Stimulated activated CD8-positive, alpha-beta memory T cell treated with anti-CD3 and anti-CD28 coated beads, Interleukin-7, amount 100 ng/mL, for 4 hours (primary cell): ENCODE data around the gene DLX4.

Experiments used
- DNase-seq, 2 donors: peaks; one replicate each; pipeline ENCODE4 v3.0.0-alpha.2; 2020; ENCODE audit warnings: low read depth in 2 of 2

DLX4 gene

DNA sequence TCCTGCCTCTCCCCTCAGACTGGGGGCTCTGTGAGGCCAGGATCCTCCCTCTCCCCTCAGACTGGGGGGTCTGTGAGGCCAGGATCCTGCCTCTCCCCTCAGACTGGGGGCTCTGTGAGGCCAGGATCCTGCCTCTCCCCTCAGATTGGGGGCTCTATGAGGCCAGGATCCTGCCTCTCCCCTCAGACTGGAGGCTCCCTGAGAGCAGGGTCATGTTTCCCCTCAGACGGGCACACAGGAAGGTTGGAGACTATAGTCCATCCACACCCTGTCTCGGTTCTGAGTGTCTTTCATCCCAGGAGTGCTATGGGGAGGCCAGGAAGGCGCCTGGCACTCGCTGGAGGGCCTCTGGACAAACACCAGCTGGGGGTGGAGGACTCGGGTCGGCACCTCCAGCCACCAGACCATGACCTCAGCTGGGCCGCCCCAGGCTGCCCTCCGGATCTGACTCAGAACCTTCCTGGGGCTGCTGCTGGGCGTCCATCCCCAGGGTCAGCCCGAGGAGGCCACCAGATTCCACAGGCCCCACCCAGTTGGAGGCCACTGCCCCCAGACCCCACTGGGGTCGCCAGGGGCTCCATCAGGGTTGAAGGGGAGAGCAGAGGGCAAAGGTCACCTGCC is 21.9 kb upstream of the DLX4 start:
- DNase-seq, result no peak

DNA sequence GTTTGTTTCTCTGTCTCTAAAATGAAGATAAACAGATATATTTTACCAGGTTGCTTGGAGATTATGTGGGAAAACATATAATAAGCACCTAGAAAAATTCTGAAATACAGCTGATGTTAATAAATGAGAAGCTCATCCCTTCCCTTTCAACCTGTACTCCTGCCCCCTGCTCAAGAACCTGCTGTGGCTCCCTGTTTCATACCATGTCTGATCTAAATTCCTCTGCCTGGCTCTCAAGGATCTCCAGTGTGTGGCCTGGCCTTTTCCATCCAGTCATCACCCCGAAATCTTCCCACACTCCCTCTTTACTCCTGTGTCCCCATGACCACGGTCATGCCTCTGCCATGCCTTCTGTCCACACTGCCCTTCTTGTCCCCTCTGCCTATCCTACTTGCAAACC is 19.4 kb upstream of the DLX4 start:
- no peak for DNase-seq

DNA sequence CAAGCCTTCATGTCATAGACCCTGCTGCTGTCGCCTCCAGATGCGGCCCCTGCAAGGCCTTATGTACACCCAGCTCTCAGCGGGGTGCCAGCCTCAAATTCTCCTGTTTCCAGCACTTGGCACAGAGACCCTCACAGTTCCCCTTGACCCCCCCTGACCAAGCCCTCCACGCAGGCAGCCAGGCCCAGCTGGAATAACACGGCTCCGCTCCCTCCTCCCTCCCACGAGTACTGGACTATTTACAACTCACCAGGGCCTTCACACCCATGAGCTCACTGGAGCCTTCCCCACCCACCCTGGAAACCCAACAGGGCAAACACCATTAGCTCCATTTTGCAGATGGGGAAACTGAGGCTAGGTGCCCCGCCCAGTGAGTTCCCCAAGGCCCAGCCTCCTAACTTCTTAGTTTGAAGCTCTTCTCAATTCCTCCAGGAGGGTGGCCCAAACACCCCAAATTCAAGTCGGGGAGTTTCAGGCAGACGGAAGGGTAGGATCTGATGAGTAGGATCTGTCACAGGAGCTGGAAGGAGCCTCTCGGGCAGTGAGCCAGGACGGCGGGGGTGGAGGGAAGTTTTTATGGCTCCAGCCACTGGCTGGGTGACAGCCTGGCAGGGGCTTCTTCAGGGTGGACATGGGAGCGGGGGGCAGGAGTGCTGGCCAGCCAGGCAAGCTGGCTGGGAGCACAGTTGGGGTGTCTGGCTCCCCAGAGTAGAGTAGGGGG is 17.5 kb upstream of the DLX4 start:
- DNase-seq, result no peak

DNA sequence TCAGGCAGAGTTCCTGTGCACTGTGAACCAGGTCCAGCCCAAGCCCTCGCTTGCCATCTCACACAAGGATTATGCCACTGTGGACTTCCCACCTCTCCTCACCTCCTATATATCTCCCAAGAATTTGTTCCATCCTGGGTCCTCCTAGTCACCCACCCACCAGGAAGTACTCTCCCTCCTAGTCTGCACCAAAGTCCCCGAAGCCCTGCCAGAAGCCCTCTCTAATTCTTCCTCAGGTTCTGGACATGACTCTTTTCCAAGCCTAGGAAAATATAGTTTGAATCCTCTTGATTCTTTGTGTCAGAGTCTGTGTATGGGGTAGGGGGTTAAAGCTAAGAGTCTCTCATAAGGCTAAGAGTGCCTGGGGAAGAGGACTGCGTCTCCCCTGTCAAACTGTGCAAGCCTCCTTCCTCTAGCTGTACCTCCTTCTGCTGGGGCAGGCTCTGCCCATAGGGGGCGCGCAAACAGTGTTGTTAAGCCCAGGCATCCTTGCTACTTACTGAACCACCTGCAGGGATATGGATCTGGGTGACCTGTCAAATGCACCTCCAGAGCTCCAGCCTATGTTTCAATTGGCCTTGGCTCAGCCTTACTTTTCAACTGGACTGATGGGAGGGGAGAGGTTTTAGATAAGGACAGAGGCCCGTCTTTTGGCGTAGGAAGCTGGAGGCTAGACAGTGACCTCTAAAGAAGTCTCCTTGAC is 16.6 kb upstream of the DLX4 start:
- peak; percentile 58 to 65 for DNase-seq

DNA sequence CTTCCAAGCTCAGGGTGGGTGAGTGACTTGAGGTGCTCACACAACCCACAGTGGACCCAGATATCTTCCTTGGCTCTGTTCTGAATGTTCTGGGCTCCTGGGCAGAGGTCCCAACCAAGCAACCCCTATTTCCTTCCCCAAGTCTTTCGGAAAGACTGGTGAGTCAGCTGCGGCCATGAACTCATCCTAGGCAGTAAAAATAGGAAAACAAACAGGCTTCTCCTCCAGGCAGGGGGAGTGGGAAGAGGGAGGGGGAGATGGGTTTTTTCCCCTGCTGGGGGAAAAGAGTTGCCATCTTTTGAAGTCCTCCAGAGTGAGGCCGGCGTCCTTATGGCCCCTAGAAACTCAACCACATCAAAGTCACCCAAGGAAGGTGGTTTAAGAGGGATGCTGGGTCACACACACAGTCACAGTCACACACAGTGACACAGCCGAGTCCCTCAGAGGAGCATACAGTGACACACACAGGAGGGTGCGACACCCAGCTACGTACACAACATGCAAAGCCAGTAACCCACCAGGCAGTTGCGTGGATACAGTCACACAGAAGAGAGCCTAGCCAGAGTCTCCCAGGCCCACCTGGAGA is 16.0 kb upstream of the DLX4 start:
- no peak for DNase-seq

DNA sequence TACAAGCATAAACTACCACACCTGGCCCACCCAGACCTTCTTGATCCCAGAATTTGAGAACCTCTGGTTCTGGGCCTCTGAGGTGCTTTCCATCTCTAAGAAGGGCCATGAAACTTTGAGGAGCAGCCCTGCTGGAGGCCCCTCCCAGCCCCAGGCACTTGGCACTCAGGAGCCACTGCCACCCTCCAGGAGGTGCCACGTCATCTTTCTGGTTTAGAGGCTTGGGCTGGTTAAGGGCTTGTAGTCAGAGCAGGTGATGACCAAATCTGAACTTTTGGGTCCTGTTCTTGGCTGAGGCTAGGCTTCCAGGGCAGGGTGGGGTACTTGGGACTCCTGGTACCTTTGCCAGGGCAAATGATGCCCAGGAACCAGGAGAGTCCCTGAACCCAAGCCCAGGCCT is 13.8 kb upstream of the DLX4 start:
- no peak for DNase-seq

DNA sequence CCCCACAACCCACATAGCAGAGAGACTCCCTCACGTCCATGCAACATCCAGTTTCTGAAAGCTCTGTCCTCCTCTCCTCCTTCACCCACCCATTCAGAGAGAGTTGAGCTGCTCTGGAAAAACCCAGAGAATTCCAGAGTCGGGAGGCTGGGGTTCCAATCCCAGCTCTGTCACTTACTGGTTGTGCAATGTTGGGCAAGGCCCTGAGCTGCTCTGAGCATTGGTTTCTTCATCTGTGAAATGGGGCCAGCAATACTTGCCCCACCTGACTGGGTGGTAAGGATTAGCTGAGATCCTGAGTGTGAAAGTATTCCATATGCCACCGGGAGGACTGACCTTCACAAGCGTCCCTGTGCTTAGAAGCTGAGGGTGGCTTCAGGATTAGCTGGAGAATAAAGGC is 12.2 kb upstream of the DLX4 start:
- DNase-seq, result no peak

DNA sequence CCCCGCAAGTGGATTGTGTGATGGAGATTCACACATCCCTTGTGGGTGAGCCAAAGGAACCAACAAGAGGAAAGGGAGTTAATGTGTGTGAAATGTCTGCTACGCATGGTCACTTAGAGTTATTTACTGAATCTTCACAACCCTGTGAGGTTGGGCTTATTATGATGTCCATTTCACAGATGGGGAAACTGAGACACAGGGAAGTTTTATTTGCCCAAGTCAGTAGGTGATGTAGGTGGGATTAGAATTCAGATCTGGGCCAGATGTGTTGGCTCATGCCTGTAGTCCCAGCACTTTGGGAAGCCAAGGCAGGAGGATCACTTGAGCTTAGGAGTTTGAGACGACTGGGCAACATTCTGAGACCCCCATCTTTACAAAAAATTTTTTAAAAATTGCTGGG is 11.6 kb upstream of the DLX4 start:
- DNase-seq, result no peak

DNA sequence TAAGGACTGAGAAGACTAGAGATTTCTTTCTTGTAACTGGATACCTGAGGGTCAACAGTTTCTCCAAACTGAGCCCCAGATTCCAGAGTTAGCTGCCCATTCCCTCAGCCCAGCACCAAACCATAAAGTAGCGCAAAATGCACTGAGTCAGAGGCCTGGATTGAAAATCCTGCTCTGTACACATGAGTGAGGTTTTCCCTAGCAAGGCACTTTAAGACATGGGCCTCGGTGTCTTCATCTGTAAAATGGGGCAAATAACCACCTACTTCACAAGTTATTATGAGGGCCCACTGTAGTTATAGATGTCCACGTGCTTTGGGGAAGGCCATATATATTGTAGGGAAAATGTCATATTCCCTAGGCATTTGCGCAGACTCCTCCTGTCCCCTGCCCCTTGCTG is 10.3 kb upstream of the DLX4 start:
- DNase-seq, result no peak

DNA sequence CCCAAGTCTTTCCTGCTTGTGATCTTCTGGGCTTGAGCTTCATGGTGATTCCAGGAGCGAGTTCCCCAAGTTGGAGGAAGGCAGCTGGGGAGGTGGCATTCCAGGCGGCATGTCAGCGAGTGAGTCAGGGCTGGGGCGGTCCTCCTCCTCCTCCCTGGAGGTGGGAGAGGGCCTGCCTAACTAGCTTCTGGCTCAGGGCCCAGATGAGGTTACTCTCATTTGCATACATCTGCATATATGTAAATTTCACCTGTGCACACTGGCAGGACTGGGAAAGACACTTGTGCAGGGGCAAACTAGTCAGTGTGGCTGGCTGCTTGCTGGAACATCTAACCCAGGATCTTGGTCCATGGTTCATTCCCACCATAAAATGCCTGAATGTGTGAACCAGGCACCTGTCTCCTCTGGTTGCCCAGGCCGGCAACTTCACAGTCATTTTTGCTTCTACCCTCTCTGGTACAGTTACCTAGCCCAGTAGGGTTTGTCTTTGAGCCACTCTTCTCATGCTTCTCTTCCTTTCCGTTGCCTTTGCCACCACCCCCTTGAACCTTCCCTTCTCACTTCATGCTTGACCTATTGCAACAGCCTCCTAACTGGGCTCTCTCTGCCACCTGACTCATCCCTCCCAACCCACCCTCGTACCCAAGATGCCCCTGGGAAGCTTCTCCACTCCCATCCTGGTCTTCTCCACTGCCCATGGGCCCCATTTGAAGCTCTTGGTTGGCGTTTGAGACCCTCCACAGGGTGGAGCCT is 9.6 kb upstream of the DLX4 start:
- DNase-seq, result no peak

DNA sequence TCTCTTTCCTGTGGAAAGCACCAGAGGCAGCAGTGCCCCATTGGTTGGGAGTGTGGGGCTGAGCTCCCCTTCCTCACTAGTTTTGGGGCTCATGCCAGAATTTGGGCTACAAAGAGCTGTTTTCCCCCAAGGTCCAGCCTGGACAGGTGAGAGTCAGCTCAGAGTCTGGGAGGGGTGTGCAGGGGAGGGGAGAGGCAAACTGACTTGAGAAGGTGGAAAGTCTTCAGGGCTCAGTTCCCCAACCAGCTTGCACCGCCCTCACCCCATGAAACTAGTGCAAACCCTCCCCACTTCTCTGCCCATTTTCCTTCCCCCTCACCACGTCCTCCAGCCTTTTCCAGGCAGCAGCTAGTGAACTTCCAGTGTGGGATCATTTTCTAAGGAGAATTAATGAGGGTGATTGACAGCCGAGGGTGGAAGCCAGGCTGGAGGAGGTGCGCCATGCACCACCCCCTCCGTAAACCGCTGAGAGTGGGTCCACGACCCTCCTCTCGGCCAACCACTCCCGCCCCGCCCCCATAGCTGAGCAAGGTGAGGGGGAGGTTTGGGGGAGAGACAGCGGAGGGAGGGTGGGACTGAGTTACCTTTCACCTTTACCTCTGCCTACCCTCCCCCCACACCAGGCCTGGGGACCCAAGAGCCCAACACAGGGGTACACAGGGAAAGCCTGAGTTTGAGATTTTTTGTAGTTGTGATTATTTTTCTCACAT is 6.2 kb upstream of the DLX4 start:
- no peak for DNase-seq

DNA sequence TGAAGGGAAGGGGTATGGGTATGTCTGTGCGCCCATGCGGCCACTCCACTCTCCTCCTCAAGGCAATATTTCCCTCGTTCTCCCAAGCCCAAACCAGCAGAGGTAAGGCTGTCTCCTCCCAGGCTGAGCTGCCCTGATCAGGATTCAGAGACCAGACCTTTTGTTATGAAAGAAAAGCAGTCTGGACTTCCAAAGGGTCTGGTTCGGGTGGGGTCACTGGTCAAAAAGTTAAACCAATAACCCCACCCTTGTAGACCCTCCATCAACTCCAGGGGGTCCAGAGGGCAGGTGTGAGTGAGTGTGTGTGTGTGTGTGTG is 5.7 kb upstream of the DLX4 start:
- DNase-seq, result no peak

DNA sequence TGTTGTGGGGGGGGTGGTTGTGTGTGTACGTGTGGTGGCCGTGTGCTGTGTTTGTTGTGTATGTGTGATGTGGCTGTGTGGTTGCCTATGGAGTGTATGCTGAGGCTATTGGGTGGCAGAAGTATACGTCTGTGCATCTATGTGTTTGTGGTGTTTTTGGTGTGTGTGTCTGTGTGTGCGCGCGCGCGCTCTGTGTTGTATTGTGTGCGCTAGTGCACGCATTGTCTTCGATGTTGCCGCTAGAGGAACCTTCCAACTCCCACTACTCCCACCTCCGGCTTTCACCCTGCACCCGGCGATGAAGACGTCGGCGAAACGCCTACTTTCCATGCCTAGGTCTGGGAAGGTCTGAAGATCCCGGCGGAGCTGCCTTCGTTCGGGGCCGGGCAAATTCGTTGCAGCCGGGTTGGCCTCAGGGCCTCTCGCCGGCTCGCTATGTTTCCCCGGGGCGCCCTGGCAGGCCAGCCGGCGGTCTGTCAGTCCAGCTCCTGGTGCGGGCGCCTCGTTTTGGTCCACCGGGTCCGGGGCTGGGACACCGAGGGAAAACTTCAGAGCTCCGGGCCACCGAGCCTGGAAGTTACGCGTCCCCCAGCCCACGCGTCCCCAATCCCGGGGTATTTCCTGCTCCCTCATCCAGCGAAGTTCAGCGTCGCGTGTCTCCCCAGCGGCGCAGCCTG is 5.2 kb upstream of the DLX4 start:
- DNase-seq, result no peak

DNA sequence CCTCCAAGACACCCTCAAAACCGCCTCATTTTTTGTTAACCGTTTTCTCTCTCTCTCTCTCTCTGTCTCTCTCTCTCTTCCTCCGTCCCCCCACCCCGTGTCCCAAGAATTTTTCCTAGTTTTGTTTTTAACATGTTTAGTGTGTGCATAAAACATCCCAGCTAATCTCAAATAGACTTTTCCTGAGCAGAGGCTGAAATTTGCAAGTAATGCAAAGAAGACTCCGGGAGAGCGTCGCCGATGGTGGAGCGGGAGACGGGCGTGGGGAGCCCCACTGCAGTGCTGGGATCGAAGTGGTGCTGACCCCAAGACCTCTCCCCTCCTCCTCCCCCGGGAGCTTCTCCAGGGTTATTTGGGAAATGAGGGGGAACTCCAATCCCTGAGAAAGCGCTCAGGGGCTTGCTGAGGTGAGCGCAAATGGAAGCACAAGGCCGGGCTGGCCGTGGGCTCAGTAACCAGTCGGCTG is 4.7 kb upstream of the DLX4 start:
- no peak for DNase-seq

DNA sequence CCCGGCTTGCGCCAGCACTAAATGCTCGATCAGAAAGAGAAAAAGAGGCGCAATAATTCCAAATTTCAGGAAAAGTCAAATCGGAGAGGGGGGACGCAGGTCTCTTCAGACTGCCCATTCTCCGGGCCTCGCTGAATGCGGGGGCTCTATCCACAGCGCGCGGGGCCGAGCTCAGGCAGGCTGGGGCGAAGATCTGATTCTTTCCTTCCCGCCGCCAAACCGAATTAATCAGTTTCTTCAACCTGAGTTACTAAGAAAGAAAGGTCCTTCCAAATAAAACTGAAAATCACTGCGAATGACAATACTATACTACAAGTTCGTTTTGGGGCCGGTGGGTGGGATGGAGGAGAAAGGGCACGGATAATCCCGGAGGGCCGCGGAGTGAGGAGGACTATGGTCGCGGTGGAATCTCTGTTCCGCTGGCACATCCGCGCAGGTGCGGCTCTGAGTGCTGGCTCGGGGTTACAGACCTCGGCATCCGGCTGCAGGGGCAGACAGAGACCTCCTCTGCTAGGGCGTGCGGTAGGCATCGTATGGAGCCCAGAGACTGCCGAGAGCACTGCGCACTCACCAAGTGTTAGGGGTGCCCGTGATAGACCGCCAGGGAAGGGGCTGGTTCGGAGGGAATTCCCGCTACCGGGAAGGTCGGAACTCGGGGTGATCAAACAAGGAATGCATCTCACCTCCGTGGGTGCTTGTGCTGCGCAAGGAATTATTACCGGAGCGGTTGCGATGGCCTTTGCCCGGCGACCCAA is 4.0 kb upstream of the DLX4 start:
- peak in 1 of 2 donors; percentile 24 for DNase-seq

DNA sequence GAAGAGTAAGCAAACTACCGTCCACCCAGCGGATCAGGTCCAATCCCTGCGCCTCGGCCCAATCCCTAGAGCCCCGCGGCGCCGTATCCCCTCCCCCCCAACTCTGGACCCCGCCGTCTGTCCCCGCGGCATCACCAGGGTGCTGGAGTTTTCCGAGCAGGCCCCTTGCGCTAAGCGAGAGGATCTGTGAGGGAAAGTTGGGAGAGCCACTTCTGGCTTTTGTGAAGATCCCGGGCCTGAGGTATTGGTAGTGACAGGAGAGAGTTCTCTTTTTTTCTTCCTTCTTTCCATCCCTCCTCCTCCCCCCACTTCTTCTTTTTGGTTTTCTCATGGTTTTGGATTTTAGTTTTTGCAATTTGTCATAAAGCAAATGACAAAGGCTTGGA is 3.5 kb upstream of the DLX4 start:
- DNase-seq, result no peak

DNA sequence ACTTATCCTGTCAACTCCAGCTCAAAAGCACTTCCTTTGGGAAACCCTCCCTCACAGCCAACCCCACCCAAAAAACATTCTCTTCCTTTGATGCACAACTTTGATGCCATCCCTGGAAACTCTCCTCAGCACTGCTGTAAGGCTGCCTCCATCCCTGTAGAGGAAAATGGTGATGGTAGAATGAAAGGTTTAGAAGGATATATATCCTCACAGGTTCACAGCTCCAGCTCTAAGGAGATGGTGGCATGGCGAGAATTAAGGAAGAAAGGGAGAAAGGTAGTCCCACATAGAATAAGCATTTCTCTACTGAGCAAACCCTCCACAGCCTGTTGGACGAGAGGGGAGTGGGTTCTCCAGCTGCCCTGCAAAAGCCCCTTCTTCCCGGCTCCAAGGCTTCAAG is 2.2 kb upstream of the DLX4 start:
- no peak for DNase-seq

DNA sequence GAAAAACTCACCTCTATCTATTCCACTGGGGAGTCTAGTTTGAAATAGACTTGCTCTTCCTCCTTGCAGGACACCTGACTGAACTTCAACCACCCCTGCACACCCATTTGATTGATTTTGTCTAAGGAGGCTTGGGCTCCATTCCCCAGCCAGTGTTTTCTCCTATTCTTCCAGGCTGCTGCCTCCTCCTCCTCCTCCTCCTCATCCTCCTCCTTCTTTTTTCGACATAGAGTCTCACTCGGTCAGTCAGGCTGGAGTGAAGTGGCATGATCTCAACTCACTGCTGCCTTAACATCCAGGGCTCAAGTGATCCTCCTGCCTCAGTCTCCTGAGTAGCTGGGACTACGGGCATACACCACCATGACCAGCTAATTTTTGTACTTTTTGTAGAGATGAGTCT is 1.8 kb upstream of the DLX4 start:
- DNase-seq, result no peak

DNA sequence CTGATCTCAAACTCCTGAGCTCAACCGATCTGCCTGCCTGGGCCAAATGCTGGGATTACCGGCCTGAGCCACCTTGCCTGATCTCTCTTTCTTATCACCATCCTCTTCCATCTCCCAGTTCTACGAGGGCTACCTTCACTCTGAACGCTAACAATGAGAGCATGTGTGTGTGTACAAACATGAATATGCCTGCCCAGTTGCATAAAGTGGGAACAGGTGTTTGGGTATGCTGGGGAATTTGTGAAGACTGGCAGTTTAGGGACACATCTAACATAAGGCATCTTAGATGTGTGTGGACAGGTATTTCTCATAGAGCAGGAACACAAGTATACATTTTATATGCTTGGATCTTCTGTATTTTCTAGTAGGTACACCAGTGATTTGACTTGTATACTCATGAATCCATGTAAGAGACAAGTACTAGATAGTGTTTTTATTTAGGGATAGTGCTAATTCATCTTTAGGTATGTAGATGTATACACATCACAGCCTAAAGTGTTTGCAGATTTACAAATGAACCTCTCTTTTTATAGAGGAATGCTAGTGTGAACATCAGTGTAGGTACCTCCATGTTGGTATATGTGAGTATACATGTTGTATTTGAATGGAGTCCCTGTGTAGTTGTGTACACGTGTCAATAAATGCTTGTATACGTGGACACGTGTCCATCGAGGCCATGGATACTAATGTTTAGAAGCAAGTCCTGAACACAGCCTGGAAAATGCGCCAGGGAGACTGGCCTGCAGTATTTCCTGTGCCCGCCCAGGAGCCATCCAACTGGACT is 1.2 kb upstream of the DLX4 start:
- no peak for DNase-seq
